ENCODE data around the gene TMEM18.

DNA sequence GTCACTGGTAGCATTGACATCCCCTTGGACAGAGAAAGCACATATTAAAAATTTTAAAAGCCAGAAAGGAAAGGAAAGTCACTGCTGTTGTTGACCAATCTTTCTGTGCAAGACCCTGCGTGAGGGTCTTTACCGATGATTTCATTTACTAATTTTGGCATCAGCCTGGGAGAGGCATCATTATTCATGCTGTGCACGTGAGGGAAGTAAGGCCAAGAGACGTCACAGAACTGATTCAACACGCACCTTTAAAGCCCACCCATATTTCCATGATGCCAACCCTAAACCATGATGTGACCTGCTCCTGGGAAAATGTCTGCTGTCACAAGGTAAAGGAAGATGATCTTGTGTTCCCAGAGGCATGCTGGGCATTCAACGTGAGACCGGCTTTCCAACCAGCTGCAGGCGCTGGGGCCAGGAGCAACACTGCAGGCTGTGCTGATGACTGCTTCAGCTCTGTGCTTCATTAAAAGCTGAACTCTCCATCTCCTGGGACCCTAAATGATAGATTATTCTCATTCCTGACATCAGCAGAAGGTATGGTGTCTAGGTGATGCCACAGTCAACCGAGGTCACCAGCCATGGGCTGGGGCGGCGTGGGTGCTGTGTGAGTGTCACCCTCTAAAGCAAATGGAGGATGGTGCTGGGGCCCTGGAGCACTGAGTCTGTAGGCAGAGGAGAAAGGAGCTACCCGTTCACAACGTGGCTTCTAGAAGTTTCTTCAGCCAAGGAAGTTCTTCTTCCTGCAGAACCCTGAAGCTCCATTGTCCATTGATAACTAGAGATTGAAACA, 53.9 kb downstream of the TMEM18 start:
- TF ChIP-seq POLR2A (IDR thresholded peaks at IDR 0.05; ENCODE audit: low read depth, low read length), result no peak
- TF ChIP-seq POLR2AphosphoS5 (IDR thresholded peaks at IDR 0.05; ENCODE audit: low read depth, low read length), result no peak
- TF ChIP-seq TAF1 (IDR thresholded peaks at IDR 0.05; ENCODE audit: low read depth, low read length), result no peak
- TF ChIP-seq PAX5 (IDR thresholded peaks at IDR 0.05; ENCODE audit: insufficient read depth, low read length, severe bottlenecking), result no peak
- TF ChIP-seq POU2F2 (IDR thresholded peaks at IDR 0.05; ENCODE audit: low read depth, low read length), result no peak
